SK-N-SH (cell line): ENCODE data around the gene CHRNE. TPM values are rescaled to one million over a fixed set of nuclear protein-coding genes. Genes with fewer than 3 reads are reported as not detected.

Experiments used
- CTCF ChIA-PET: fragments of 300-600, 350-600 bp; formaldehyde crosslinking; extraction: SDS; loops from one replicate; lab custom pipeline; 2021; lab: Yijun Ruan, JAX
- POLR2A ChIA-PET: fragments of 350-600 bp; sonication (Branson Sonifier 250); formaldehyde crosslinking; extraction: SDS; loops from one replicate; lab custom pipeline; 2020; ENCODE audit warnings: antibody characterized with exemption, inconsistent platforms; lab: Yijun Ruan, JAX
- DNase-seq: peaks from one replicate; pipeline ENCODE4 v3.0.0; 2012
- H2AFZ ChIP-seq: fragments of 200-600 bp; sonication (generic); 2 replicates; pipeline ENCODE4 v1.8.1; 2016; ENCODE audit warnings: antibody characterized with exemption, mild to moderate bottlenecking, low read depth
- H3F3A ChIP-seq: fragments of 200-600 bp; sonication (generic); replicated peaks from 2 replicates; pipeline ENCODE3; 2016; ENCODE audit warnings: antibody characterized with exemption, mild to moderate bottlenecking; ENCODE audit not compliant: insufficient read depth
- H3K27ac ChIP-seq, 2 experiments: fragments of 200-500 bp in 1 of 2; fragments of 200-600 bp in 1 of 2; sonication (Bioruptor generic) in 1 of 2; sonication (generic), shearing (Covaris generic) in 1 of 2; 2 replicates each; pipeline versions ENCODE4 v1.5.1 to v1.6.1; 2014 to 2016; ENCODE audit warnings: low read depth in 2 of 2, inconsistent platforms in 1 of 2, low read length in 1 of 2, mild to moderate bottlenecking in 1 of 2, mixed read lengths in 1 of 2
- H3K27me3 ChIP-seq: fragments of 200-600 bp; sonication (generic), shearing (Covaris generic); 2 replicates; pipeline ENCODE4 v1.6.1; 2016; ENCODE audit warnings: mixed run types; ENCODE audit not compliant: insufficient read depth
- H3K36me3 ChIP-seq, 2 experiments: fragments of 200-500 bp in 1 of 2; fragments of 200-600 bp in 1 of 2; sonication (Bioruptor generic) in 1 of 2; sonication (generic) in 1 of 2; replicated peaks in 1 of 2; 2 replicates each; pipeline versions ENCODE3 to v1.5.1; 2014 to 2016; ENCODE audit warnings: low read length in 1 of 2, mild to moderate bottlenecking in 1 of 2; ENCODE audit not compliant: insufficient read depth in 2 of 2, control insufficient read depth in 1 of 2
- H3K4me1 ChIP-seq, 2 experiments: fragments of 200-500 bp in 1 of 2; fragments of 200-600 bp in 1 of 2; sonication (Bioruptor generic) in 1 of 2; sonication (generic), shearing (Covaris generic) in 1 of 2; 2 replicates each; pipeline versions ENCODE4 v1.5.1 to v1.6.1; 2014 to 2016; ENCODE audit warnings: low read depth in 1 of 2, low read length in 1 of 2, mixed run types in 1 of 2; ENCODE audit not compliant: insufficient read depth in 2 of 2, control insufficient read depth in 1 of 2
- H3K4me2 ChIP-seq: fragments of 200-600 bp; sonication (generic), shearing (Covaris generic); 2 replicates; pipeline ENCODE4 v1.6.1; 2017; ENCODE audit warnings: mixed run types
- H3K4me3 ChIP-seq, 2 experiments: fragments of 200-500 bp in 1 of 2; fragments of 200-600 bp in 1 of 2; sonication (Bioruptor generic) in 1 of 2; sonication (generic), shearing (Covaris generic) in 1 of 2; 2 replicates each; pipeline versions ENCODE4 v1.5.1 to v1.8.1; 2014 to 2016; ENCODE audit warnings: low read depth in 2 of 2, inconsistent platforms in 1 of 2, low read length in 1 of 2, mild to moderate bottlenecking in 1 of 2, mixed read lengths in 1 of 2, moderate library complexity in 1 of 2
- H3K79me2 ChIP-seq: fragments of 200-600 bp; sonication (generic); 2 replicates; pipeline ENCODE4 v1.8.1; 2017; ENCODE audit warnings: mild to moderate bottlenecking; ENCODE audit not compliant: insufficient read depth
- H3K9ac ChIP-seq: fragments of 200-600 bp; sonication (generic); 2 replicates; pipeline ENCODE4 v1.6.1; 2017; ENCODE audit warnings: mixed run types
- H3K9me2 ChIP-seq: fragments of 200-600 bp; sonication (generic); 2 replicates; pipeline ENCODE4 v1.6.1; 2017; ENCODE audit warnings: mixed run types
- H3K9me3 ChIP-seq: fragments of 200-600 bp; sonication (generic); 2 replicates; pipeline ENCODE4 v1.6.1; 2017; ENCODE audit warnings: mixed run types, mild to moderate bottlenecking, moderate library complexity
- H4K20me1 ChIP-seq: fragments of 200-600 bp; sonication (generic); 2 replicates; pipeline ENCODE4 v1.6.1; 2017; ENCODE audit warnings: mild to moderate bottlenecking, mixed run types; ENCODE audit not compliant: insufficient read depth
- ELF1 ChIP-seq: IDR thresholded peaks from 2 replicates; pipeline ENCODE4 v1.4.0; 2012
- FOSL2 ChIP-seq: IDR thresholded peaks from 2 replicates; pipeline ENCODE4 v1.4.0; 2012; ENCODE audit warnings: low read depth, mild to moderate bottlenecking, moderate library complexity, borderline replicate concordance
- FOXM1 ChIP-seq: IDR thresholded peaks from 2 replicates; pipeline ENCODE4 v1.4.0; 2012; ENCODE audit warnings: low read depth, mild to moderate bottlenecking
- GABPA ChIP-seq: IDR thresholded peaks from 2 replicates; pipeline ENCODE4 v1.4.0; 2012; ENCODE audit warnings: low read depth, mild to moderate bottlenecking
- GATA2 ChIP-seq: sonication (generic); formaldehyde crosslinking; IDR thresholded peaks from 2 replicates; pipeline ENCODE4 v1.5.0; 2020; ENCODE audit warnings: mild to moderate bottlenecking, missing genetic modification reagents
- JUND ChIP-seq: IDR thresholded peaks from 2 replicates; pipeline ENCODE4 v1.4.0; 2012
- MEF2A ChIP-seq: IDR thresholded peaks from 2 replicates; pipeline ENCODE4 v1.4.0; 2012; ENCODE audit warnings: low read depth, borderline replicate concordance
- RAD21 ChIP-seq: IDR thresholded peaks from 2 replicates; pipeline ENCODE4 v1.6.1; 2012; ENCODE audit warnings: mild to moderate bottlenecking, low read length
- RFX5 ChIP-seq: IDR thresholded peaks from 2 replicates; pipeline ENCODE4 v1.6.1; 2012; ENCODE audit warnings: mild to moderate bottlenecking, improper control_type of control experiment, low read length
- SMC3 ChIP-seq: IDR thresholded peaks from 2 replicates; pipeline ENCODE4 v1.6.1; 2012; ENCODE audit warnings: low read depth, low read length, improper control_type of control experiment
- TAF1 ChIP-seq: IDR thresholded peaks from 2 replicates; pipeline ENCODE4 v1.6.1; 2012; ENCODE audit warnings: low read depth, mild to moderate bottlenecking, low read length, moderate library complexity, borderline replicate concordance
- TEAD4 ChIP-seq: IDR thresholded peaks from 2 replicates; pipeline ENCODE4 v1.4.0; 2012; ENCODE audit warnings: mild to moderate bottlenecking, borderline replicate concordance; ENCODE audit not compliant: insufficient read depth
- YY1 ChIP-seq: IDR thresholded peaks from 2 replicates; pipeline ENCODE4 v1.4.0; 2012; ENCODE audit warnings: low read depth, mild to moderate bottlenecking
- WGBS: methylation state at CpG from one replicate; pipeline ENCODE4 v1.1.6; 2017; ENCODE audit warnings: low lambda C conversion rate; 5-methylcytosine and 5-hydroxymethylcytosine counted together
- polyA plus RNA-seq, 3 experiments: library from polyadenylated mRNA; depleted of rRNA; stranded (reverse); fragments of >200 nt; gene quantifications; 2 replicates each; pipeline ENCODE4 v1.2.3, GENCODE V29; 2012
- TF ChIP-seq, protein P1 (sequence below): fragments of 150-350 bp; IDR thresholded peaks from 2 replicates; pipeline ENCODE4 v1.6.1; 2016; ENCODE audit warnings: mild to moderate bottlenecking, low read depth, low read length
- TF ChIP-seq, protein P2 (sequence below): fragments of 200-600 bp; sonication (generic); IDR thresholded peaks from 2 replicates; pipeline ENCODE4 v1.6.1; 2017; ENCODE audit warnings: antibody characterized with exemption, mild to moderate bottlenecking, moderate library complexity
- TF ChIP-seq, protein P3 (sequence below): IDR thresholded peaks from 2 replicates; pipeline ENCODE4; 2012
- TF ChIP-seq, protein P4 (sequence below): IDR thresholded peaks from 2 replicates; pipeline ENCODE4 v1.6.1; 2012; ENCODE audit warnings: mild to moderate bottlenecking, low read depth, low read length, moderate library complexity
- TF ChIP-seq, protein P5 (sequence below): IDR thresholded peaks from 2 replicates; pipeline ENCODE4 v1.4.0; 2012; ENCODE audit warnings: low read depth, borderline replicate concordance

The CHRNE gene
- polyA plus RNA-seq, 1 of the 3 experiments (the other 2 are of a cell fraction) = 0.71 TPM

DNA sequence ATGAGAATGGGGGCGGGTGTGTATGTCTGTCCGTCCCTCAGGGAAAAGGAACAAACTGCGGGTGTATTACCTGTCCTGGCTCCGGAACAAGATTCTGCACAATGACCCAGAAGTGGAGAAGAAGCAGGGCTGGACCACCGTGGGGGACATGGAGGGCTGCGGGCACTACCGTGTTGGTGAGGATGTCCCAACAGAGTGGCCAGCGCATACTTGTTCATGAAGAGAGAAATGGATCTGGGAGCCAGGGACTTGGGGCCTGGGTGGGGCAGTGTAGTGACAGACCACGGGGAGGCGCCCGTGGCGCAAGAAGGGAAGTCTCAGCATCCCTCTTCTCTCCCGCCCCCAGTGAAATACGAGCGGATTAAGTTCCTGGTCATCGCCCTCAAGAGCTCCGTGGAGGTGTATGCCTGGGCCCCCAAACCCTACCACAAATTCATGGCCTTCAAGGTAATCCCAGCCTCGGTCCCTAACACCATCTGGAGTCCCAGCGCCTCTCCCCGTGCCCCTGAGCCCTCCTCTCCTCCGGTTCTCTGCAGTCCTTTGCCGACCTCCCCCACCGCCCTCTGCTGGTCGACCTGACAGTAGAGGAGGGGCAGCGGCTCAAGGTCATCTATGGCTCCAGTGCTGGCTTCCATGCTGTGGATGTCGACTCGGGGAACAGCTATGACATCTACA, 7.1 kb downstream of the CHRNE start:
- TF ChIP-seq, protein P1, sequence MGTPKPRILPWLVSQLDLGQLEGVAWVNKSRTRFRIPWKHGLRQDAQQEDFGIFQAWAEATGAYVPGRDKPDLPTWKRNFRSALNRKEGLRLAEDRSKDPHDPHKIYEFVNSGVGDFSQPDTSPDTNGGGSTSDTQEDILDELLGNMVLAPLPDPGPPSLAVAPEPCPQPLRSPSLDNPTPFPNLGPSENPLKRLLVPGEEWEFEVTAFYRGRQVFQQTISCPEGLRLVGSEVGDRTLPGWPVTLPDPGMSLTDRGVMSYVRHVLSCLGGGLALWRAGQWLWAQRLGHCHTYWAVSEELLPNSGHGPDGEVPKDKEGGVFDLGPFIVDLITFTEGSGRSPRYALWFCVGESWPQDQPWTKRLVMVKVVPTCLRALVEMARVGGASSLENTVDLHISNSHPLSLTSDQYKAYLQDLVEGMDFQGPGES = no peak
- TF ChIP-seq, protein P2, sequence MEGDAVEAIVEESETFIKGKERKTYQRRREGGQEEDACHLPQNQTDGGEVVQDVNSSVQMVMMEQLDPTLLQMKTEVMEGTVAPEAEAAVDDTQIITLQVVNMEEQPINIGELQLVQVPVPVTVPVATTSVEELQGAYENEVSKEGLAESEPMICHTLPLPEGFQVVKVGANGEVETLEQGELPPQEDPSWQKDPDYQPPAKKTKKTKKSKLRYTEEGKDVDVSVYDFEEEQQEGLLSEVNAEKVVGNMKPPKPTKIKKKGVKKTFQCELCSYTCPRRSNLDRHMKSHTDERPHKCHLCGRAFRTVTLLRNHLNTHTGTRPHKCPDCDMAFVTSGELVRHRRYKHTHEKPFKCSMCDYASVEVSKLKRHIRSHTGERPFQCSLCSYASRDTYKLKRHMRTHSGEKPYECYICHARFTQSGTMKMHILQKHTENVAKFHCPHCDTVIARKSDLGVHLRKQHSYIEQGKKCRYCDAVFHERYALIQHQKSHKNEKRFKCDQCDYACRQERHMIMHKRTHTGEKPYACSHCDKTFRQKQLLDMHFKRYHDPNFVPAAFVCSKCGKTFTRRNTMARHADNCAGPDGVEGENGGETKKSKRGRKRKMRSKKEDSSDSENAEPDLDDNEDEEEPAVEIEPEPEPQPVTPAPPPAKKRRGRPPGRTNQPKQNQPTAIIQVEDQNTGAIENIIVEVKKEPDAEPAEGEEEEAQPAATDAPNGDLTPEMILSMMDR = no peak
- TF ChIP-seq SMC3 (no peak), GABPA (no peak), MEF2A (no peak), TEAD4 (no peak), JUND (no peak), FOXM1 (no peak), GATA2 (CRISPR knock-in tag) (no peak), TAF1 (no peak), FOSL2 (no peak), RFX5 (no peak), ELF1 (no peak), YY1 (no peak), RAD21 (no peak)
- TF ChIP-seq, protein P3, sequence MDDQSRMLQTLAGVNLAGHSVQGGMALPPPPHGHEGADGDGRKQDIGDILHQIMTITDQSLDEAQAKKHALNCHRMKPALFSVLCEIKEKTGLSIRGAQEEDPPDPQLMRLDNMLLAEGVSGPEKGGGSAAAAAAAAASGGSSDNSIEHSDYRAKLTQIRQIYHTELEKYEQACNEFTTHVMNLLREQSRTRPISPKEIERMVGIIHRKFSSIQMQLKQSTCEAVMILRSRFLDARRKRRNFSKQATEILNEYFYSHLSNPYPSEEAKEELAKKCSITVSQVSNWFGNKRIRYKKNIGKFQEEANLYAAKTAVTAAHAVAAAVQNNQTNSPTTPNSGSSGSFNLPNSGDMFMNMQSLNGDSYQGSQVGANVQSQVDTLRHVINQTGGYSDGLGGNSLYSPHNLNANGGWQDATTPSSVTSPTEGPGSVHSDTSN = no peak
- TF ChIP-seq, protein P4, sequence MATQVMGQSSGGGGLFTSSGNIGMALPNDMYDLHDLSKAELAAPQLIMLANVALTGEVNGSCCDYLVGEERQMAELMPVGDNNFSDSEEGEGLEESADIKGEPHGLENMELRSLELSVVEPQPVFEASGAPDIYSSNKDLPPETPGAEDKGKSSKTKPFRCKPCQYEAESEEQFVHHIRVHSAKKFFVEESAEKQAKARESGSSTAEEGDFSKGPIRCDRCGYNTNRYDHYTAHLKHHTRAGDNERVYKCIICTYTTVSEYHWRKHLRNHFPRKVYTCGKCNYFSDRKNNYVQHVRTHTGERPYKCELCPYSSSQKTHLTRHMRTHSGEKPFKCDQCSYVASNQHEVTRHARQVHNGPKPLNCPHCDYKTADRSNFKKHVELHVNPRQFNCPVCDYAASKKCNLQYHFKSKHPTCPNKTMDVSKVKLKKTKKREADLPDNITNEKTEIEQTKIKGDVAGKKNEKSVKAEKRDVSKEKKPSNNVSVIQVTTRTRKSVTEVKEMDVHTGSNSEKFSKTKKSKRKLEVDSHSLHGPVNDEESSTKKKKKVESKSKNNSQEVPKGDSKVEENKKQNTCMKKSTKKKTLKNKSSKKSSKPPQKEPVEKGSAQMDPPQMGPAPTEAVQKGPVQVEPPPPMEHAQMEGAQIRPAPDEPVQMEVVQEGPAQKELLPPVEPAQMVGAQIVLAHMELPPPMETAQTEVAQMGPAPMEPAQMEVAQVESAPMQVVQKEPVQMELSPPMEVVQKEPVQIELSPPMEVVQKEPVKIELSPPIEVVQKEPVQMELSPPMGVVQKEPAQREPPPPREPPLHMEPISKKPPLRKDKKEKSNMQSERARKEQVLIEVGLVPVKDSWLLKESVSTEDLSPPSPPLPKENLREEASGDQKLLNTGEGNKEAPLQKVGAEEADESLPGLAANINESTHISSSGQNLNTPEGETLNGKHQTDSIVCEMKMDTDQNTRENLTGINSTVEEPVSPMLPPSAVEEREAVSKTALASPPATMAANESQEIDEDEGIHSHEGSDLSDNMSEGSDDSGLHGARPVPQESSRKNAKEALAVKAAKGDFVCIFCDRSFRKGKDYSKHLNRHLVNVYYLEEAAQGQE = no peak
- TF ChIP-seq, protein P5, sequence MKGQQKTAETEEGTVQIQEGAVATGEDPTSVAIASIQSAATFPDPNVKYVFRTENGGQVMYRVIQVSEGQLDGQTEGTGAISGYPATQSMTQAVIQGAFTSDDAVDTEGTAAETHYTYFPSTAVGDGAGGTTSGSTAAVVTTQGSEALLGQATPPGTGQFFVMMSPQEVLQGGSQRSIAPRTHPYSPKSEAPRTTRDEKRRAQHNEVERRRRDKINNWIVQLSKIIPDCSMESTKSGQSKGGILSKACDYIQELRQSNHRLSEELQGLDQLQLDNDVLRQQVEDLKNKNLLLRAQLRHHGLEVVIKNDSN = no peak
- WGBS = 88% methylated on average over 21 of the region's 27 CpGs
- DNase-seq = no peak
- H3K9me2 ChIP-seq = no peaks in the 10 kb centered on the region
- no peaks in the 10 kb centered on the region for H3K4me1 ChIP-seq
- no peaks in the 10 kb centered on the region for H3K27me3 ChIP-seq
- no peaks in the 10 kb centered on the region for H3K9me3 ChIP-seq
- H2AFZ ChIP-seq = no peak overlapping the region
- H3K36me3 ChIP-seq = peaks cover 0 to 58% of the 10 kb centered on the region in 2 experiments
- no peaks in the 10 kb centered on the region for H4K20me1 ChIP-seq
- CTCF ChIA-PET = interaction anchor here (1.0 to 1.9 kb wide), 2 partner anchors 13 to 21 kb away, joined by 4 to 8 read pairs; no protein-coding TSS in a partner anchor
- no peak overlapping the region for H3K4me2 ChIP-seq
- H3F3A ChIP-seq = no peaks in the 10 kb centered on the region
- H3K9ac ChIP-seq = no peak overlapping the region
- no peak overlapping the region for H3K27ac ChIP-seq
- POLR2A ChIA-PET = no interaction called here
- H3K4me3 ChIP-seq = no peak overlapping the region
- H3K79me2 ChIP-seq = no peaks in the 10 kb centered on the region
